ENCODE results near the gene ADD1.
A peak's percentile ranks its signal among the peaks of the same experiment; 100 is the strongest.

The ADD1 gene

DNA sequence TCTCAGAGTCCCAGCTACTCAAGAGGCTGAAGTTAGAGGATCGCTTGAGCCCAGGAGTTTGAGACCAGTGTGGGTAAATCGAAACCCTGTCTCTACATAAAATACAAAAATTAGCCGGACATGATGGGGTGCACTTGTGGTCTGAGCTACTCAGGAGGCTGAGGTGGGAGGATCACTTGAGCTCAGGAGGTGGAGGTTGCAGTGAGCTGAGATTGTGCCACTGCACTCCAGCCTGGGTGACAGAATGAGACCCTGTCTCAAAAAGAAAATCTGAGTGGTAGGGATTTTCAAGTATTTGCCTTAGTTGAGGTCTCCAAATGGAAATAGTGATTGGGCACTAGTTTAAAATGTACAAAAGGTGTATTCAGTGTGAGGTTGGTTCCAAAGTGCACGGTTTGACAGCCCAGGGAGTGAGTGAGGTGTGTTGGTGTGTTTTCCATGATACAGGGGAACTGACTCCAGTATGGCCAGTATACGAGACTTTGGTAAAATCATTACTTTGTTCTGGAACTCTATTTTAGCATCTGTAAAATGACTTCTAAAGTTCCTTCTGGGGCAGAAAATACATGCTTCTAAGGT, 13.8 kb downstream of the ADD1 start:
- no peak for DNase-seq (ENCODE audit: low read depth)

DNA sequence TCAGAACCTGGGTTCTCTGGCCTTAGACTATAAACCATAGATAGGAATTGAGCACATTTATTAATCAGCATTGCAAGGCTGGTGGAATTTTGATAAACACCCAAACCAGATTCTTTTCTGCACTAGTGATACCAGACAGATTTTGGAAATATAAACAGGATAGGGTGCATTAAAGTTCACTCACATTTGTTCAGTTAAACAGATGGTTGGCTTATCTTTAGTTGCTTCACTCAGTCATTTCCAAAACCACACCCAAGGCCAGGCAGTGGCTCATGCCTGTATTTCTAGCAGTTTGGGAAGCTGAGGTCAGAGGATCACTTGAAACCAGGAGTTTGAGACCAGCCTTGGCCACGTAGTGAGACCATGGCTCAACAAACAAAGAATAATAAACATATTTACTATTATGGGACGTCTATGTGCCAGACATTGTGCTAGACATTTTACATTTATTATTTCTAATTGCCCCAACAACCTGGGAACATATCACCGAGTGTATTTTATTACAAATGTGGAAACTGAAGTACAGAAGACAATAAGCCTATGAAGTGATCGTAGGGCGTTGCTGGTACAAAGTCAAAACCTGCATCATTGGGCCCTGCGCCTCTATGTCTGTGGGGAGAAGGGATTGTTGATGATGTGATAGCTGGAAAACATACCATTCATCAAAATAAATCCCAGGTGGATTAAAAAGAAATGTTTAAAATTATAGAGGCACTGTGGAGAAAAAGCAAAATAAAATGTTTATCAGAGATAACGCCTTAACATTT, 15.0 kb downstream of the ADD1 start:
- no peak for DNase-seq (ENCODE audit: low read depth)
- TF ChIP-seq, protein P1, sequence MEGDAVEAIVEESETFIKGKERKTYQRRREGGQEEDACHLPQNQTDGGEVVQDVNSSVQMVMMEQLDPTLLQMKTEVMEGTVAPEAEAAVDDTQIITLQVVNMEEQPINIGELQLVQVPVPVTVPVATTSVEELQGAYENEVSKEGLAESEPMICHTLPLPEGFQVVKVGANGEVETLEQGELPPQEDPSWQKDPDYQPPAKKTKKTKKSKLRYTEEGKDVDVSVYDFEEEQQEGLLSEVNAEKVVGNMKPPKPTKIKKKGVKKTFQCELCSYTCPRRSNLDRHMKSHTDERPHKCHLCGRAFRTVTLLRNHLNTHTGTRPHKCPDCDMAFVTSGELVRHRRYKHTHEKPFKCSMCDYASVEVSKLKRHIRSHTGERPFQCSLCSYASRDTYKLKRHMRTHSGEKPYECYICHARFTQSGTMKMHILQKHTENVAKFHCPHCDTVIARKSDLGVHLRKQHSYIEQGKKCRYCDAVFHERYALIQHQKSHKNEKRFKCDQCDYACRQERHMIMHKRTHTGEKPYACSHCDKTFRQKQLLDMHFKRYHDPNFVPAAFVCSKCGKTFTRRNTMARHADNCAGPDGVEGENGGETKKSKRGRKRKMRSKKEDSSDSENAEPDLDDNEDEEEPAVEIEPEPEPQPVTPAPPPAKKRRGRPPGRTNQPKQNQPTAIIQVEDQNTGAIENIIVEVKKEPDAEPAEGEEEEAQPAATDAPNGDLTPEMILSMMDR (IDR thresholded peaks at IDR 0.05; ENCODE audit: insufficient read depth, low read depth, low read length, missing control alignments) = no peak
- no peak overlapping the region for H3K4me3 ChIP-seq (ENCODE audit: low read depth, low read length)

More for the DNA sequence above, 13.8 kb downstream of the ADD1 start:
- TF ChIP-seq, protein P1 (IDR thresholded peaks at IDR 0.05; ENCODE audit: insufficient read depth, low read depth, low read length, missing control alignments) = no peak
- no peak overlapping the region for H3K4me3 ChIP-seq (ENCODE audit: low read depth, low read length)

DNA sequence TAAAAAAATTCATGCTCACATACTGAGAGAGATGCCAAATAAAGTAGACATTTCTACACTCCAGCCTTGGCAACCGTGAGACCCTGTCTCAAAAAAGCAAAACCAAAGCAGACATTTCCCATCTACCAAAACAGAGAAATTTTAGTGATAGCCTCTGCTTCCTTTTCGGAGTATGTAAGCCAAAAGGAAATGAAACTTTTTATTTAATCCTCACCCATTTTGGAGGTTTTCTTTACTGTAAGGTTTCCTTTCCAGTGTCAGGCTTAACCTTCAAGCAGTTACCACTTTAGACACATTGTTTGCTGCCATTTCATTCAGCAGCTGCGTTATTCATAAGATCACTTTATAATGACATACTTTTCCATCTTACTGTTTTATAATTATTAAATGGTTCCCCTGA, 15.9 kb downstream of the ADD1 start:
- TF ChIP-seq, protein P1 (IDR thresholded peaks at IDR 0.05; ENCODE audit: insufficient read depth, low read depth, low read length, missing control alignments) = no peak
- DNase-seq (ENCODE audit: low read depth) = no peak
- no peak overlapping the region for H3K4me3 ChIP-seq (ENCODE audit: low read depth, low read length)

DNA sequence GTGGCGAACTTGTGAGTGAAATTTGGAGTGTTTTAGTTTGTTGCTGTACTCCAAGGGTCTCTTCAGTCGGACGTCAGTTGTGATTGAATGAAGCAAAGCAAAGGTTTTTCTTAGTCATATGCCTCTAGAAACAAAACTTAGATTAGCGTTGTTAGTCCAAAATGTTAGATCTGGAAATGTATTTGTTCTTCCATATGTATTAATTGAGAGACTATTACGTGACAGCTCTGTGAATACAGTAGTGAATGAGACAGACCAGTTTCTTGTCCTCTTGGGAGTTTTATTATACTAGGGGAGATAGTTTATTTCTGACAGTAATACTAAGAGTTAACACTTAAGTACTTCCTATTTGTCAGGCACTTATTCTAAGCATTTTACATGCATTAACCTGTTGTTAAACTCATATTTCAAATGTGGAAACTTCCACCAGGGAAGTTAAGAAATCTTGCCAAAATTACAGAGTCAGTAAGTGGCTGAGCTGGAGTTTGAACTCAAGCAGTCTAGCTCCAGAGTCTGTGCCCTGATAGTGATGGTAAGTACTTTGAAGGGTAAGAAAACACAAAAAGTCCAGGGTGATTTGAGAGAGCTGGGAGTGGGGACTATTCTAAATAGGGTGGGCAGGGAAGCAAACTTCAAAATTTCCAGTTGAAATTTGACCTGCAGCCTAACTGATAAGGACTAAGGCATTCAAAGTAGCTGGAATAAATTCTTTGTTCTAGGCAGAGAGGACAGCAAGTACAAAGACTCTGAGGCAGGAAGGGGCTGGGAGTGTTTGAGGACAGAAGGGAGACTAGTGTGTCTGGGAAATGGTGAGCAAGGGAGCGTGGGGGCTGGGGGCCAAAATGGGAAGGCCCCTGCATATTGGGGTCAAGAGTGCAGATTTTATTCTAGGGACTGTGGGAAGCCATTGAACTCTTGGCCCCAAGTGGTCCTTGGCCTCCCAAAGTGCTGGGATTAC, 17.0 kb downstream of the ADD1 start:
- no peak for DNase-seq (ENCODE audit: low read depth)
- TF ChIP-seq, protein P1 (IDR thresholded peaks at IDR 0.05; ENCODE audit: insufficient read depth, low read depth, low read length, missing control alignments) = no peak
- no peak overlapping the region for H3K4me3 ChIP-seq (ENCODE audit: low read depth, low read length)

DNA sequence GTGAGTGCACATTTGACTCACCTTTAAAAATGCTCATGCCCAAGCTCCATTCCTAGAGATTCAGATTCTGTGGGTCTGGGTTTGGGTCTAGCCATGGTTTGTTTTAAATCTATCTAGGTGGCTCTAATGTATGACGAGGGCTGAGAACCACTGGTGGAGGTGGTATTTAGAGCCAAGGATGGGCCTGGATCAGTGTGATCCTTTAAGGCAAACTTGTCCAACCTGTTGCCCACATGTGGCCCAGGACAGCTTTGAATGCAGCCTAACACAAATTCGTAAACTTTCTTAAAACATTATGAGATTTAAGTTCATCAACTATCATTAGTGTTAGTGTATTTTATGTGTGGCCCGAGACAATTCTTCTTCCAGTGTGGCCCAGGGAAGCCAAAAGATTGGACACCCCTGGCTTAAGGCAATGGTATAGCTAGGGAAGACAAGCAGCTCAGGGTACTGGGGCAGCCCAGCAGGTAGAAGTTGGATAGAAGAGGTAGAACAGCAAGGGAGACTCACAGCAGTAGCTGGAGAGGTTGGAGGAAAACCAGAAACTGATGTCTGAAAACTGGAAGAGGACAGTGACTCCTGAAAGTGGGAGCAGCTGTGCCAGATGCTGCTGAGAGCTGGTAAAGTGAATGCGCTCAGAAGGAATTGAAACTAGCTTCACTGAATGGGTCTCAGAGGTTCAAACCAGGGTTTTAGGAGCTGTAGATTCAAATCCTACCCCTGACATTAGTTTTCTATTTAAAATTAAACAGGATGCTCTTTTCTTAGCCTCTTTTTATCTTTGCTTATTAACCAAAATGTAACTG, 18.2 kb downstream of the ADD1 start:
- peak; percentile 53 for DNase-seq (ENCODE audit: low read depth)
- TF ChIP-seq, protein P1 (IDR thresholded peaks at IDR 0.05; ENCODE audit: insufficient read depth, low read depth, low read length, missing control alignments) = no peak
- no peak overlapping the region for H3K4me3 ChIP-seq (ENCODE audit: low read depth, low read length)

DNA sequence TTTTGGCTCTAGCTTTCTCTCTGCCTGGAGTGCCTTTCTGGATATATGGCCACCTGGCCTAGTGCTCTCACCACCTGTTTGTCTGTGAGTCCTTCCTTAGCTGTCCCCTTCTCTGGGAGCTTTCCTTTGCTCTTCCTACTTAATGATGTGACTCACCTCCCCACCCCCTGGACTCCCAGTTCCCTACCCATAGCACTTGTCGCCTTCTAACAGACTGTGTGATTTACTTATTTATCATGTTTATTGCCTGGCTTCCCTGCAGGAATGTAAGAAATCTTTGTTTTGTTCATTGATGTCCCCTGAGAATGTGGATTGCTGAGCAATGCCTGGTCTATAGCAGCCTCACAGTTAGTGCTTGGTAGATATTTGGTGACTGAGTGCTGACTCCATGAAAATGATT, 18.9 kb downstream of the ADD1 start:
- TF ChIP-seq, protein P1 (IDR thresholded peaks at IDR 0.05; ENCODE audit: insufficient read depth, low read depth, low read length, missing control alignments) = no peak
- DNase-seq (ENCODE audit: low read depth) = no peak
- no peak overlapping the region for H3K4me3 ChIP-seq (ENCODE audit: low read depth, low read length)

All from GM12865 (cell line).